ENCODE data around the gene CASKIN1. TPM values are rescaled to one million over a fixed set of nuclear protein-coding genes. Genes with fewer than 3 reads are reported as not detected.

Gene CASKIN1
- total RNA-seq, 1 experiment from 2014 or later, result 4.5 TPM

DNA sequence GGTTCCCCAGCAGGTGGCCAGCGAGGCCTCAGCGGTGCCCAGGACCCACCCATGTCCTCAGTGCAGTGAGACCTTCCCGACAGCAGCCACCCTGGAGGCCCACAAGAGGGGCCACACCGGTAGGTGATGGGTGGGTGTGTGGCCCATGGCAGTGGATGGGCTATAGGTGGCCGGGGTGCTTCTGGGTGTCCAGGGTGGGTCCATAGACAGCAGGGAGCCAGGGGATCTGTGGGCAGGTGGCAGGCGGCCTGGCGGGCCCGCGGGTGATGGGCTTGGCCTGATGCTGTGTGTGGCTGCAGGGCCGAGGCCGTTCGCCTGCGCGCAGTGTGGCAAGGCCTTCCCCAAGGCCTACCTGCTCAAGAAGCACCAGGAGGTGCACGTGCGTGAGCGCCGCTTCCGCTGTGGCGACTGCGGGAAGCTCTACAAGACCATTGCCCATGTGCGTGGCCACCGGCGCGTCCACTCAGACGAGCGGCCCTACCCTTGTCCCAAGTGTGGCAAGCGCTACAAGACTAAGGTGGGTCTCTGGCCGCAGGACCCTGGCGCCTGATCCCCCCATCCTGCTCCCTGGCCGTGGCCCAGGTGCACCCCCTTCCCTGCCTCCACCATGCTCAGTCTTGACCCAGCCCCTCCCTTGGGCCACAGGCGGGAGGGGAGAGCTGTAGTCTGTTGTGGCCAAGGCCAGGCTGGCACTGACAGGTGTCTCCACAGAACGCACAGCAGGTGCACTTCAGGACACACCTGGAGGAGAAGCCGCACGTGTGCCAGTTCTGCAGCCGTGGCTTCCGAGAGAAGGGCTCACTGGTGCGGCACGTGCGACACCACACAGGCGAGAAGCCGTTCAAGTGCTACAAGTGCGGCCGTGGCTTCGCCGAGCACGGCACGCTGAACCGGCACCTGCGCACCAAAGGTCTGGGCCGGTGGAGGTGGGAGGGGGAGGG is 37.7 kb upstream of the CASKIN1 start:
- ChIA-PET POLR2A (no interaction called here), CTCF (no interaction called here)
- Histone ChIP-seq H3K9me3 (ENCODE audit: control insufficient read depth, insufficient read depth, low read depth, low read length) (no peaks in the 10 kb centered on the region), H3K4me3 (ENCODE audit: low read depth in 2 of 2, low read length in 2 of 2) (no peak overlapping the region), H3K27ac (ENCODE audit: low read length) (no peak overlapping the region), H3K36me3 (ENCODE audit: control insufficient read depth, insufficient read depth, low read length) (no peaks in the 10 kb centered on the region; the same call in 1 of the 2 replicates), H3K27me3 (ENCODE audit: control insufficient read depth, insufficient read depth, low read length) (no peaks in the 10 kb centered on the region), H3K4me1 (ENCODE audit: control insufficient read depth, insufficient read depth, low read length) (peaks cover 5% of the 10 kb centered on the region)
- in situ Hi-C loops (cut with HindIII; ENCODE audit: low pct_unique_long_range_greater_than_20kb, low sequenced_read_pairs), result no loop called here
- ATAC-seq (no peak), DNase-seq (ENCODE audit: low read depth, low spot score) (no peak)
- TF ChIP-seq TCF7L2 (IDR thresholded peaks at IDR 0.05; ENCODE audit: low read depth, low read length), result no peak
- no peak for TF ChIP-seq SIN3A (IDR thresholded peaks at IDR 0.05; ENCODE audit: borderline replicate concordance, insufficient read depth, low read depth, low read length)
- intact Hi-C loops (cut with micrococcal nuclease; ENCODE audit: unreplicated experiment), result no loop called here
- no TSS peak for BruUV-seq (replicated peaks)

DNA sequence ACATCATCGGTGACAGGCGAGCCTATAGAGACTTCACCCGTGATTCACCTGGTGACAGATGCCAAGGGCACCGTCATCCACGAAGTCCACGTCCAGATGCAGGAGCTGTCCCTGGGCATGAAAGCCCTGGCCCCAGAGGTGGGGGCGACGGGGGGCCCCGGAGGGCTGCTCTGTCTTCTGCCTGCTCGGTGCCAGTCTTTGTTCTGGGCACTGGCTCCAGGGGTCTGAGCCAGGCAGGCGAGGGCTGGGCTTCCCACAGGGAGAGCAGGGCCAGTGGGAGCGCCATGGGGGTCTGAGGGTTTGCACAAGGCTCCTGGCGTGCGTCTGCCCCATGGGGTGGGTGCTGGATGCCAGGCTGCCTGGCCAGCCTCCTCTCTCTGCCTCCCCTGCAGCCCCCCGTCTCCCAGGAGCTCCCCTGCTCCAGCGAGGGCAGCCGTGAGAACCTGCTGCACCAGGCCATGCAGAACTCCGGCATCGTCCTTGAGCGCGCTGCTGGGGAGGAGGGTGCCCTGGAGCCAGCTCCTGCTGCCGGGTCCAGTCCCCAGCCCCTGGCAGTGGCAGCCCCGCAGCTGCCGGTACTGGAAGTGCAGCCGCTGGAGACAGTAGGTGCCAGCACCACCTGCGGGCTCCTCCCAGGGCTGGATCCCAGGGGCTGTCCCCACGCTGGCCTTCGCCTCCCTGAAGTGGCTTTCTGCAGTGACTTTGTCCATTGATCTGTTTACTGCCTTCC is 36.8 kb upstream of the CASKIN1 start:
- DNase-seq (ENCODE audit: low read depth, low spot score) (no peak), ATAC-seq (no peak)
- Histone ChIP-seq H3K27me3 (ENCODE audit: control insufficient read depth, insufficient read depth, low read length) (no peaks in the 10 kb centered on the region), H3K4me1 (ENCODE audit: control insufficient read depth, insufficient read depth, low read length) (peaks cover 5% of the 10 kb centered on the region; the same call in 1 of the 2 replicates), H3K9me3 (ENCODE audit: control insufficient read depth, insufficient read depth, low read depth, low read length) (no peaks in the 10 kb centered on the region), H3K27ac (ENCODE audit: low read length) (no peak overlapping the region), H3K4me3 (ENCODE audit: low read depth in 2 of 2, low read length in 2 of 2) (no peak overlapping the region), H3K36me3 (ENCODE audit: control insufficient read depth, insufficient read depth, low read length) (peaks cover 5% of the 10 kb centered on the region; the same call in 1 of the 2 replicates)
- intact Hi-C loops (cut with micrococcal nuclease; ENCODE audit: unreplicated experiment), result no loop called here
- no TSS peak for BruUV-seq (replicated peaks)
- ChIA-PET CTCF (no interaction called here), POLR2A (no interaction called here)
- in situ Hi-C loops (cut with HindIII; ENCODE audit: low pct_unique_long_range_greater_than_20kb, low sequenced_read_pairs), result no loop called here
- TF ChIP-seq TCF7L2 (IDR thresholded peaks at IDR 0.05; ENCODE audit: low read depth, low read length) (no peak), POLR2AphosphoS5 (IDR thresholded peaks at IDR 0.05; ENCODE audit: low read depth, low read length) (no peak)
- TF ChIP-seq, protein P1, sequence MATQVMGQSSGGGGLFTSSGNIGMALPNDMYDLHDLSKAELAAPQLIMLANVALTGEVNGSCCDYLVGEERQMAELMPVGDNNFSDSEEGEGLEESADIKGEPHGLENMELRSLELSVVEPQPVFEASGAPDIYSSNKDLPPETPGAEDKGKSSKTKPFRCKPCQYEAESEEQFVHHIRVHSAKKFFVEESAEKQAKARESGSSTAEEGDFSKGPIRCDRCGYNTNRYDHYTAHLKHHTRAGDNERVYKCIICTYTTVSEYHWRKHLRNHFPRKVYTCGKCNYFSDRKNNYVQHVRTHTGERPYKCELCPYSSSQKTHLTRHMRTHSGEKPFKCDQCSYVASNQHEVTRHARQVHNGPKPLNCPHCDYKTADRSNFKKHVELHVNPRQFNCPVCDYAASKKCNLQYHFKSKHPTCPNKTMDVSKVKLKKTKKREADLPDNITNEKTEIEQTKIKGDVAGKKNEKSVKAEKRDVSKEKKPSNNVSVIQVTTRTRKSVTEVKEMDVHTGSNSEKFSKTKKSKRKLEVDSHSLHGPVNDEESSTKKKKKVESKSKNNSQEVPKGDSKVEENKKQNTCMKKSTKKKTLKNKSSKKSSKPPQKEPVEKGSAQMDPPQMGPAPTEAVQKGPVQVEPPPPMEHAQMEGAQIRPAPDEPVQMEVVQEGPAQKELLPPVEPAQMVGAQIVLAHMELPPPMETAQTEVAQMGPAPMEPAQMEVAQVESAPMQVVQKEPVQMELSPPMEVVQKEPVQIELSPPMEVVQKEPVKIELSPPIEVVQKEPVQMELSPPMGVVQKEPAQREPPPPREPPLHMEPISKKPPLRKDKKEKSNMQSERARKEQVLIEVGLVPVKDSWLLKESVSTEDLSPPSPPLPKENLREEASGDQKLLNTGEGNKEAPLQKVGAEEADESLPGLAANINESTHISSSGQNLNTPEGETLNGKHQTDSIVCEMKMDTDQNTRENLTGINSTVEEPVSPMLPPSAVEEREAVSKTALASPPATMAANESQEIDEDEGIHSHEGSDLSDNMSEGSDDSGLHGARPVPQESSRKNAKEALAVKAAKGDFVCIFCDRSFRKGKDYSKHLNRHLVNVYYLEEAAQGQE (IDR thresholded peaks at IDR 0.05; ENCODE audit: insufficient read depth in 1 of 2, low read depth in 2 of 2, low read length in 1 of 2), result no peak
- TF ChIP-seq, protein P2, sequence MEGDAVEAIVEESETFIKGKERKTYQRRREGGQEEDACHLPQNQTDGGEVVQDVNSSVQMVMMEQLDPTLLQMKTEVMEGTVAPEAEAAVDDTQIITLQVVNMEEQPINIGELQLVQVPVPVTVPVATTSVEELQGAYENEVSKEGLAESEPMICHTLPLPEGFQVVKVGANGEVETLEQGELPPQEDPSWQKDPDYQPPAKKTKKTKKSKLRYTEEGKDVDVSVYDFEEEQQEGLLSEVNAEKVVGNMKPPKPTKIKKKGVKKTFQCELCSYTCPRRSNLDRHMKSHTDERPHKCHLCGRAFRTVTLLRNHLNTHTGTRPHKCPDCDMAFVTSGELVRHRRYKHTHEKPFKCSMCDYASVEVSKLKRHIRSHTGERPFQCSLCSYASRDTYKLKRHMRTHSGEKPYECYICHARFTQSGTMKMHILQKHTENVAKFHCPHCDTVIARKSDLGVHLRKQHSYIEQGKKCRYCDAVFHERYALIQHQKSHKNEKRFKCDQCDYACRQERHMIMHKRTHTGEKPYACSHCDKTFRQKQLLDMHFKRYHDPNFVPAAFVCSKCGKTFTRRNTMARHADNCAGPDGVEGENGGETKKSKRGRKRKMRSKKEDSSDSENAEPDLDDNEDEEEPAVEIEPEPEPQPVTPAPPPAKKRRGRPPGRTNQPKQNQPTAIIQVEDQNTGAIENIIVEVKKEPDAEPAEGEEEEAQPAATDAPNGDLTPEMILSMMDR (IDR thresholded peaks at IDR 0.05), result no peak

Measured in Panc1 (cell line).